GM21825 (cell line): Measurements from ENCODE around the gene ATP11A.
"Not testable (repeated sequence)": the region's sequence is repeated elsewhere in the genome, so short reads cannot be mapped to it uniquely, and the experiment has no call there.

ENCODE experiments used
- ATAC-seq: cut with Tn5 transposase; IDR thresholded peaks from one replicate; pipeline ENCODE4 v1.9.1; 2021; ENCODE audit warnings: mild to moderate bottlenecking, moderate library complexity; ENCODE audit not compliant: unreplicated experiment

ATP11A gene

GRCh38 chr13:112669881-112670499 lies 19.8 kb upstream of the ATP11A start:
- ATAC-seq, result peak; percentile 70

- no peak for ATAC-seq
Observed at GRCh38 chr13:112670864-112671263, 19.0 kb upstream of the ATP11A start.

GRCh38 chr13:112671359-112671758 lies 18.5 kb upstream of the ATP11A start:
- no peak for ATAC-seq

GRCh38 chr13:112672651-112673284 lies 17.1 kb upstream of the ATP11A start:
- no peak for ATAC-seq

GRCh38 chr13:112674412-112675365 lies 15.1 kb upstream of the ATP11A start:
- no peak for ATAC-seq

- ATAC-seq, result no peak
Observed at GRCh38 chr13:112675366-112675756, 14.5 kb upstream of the ATP11A start.

- ATAC-seq, result not testable (repeated sequence)
Observed at GRCh38 chr13:112677421-112677962, 12.3 kb upstream of the ATP11A start.

- no peak for ATAC-seq
Observed at GRCh38 chr13:112679381-112679780, 10.5 kb upstream of the ATP11A start.

GRCh38 chr13:112679932-112680677 lies 9.7 kb upstream of the ATP11A start:
- no peak for ATAC-seq

- no peak for ATAC-seq
Observed at GRCh38 chr13:112680741-112681360, 9.0 kb upstream of the ATP11A start.

GRCh38 chr13:112683581-112683980 lies 6.3 kb upstream of the ATP11A start:
- ATAC-seq, result no peak

- ATAC-seq, result no peak
Observed at GRCh38 chr13:112684071-112684845, 5.6 kb upstream of the ATP11A start.

- not testable (repeated sequence) for ATAC-seq
Observed at GRCh38 chr13:112685189-112685805, 4.5 kb upstream of the ATP11A start.

GRCh38 chr13:112685896-112686295 lies 3.9 kb upstream of the ATP11A start:
- no peak for ATAC-seq

GRCh38 chr13:112686364-112686763 lies 3.5 kb upstream of the ATP11A start:
- ATAC-seq, result no peak

GRCh38 chr13:112686987-112687386 lies 2.9 kb upstream of the ATP11A start:
- ATAC-seq, result no peak

- ATAC-seq, result no peak
Observed at GRCh38 chr13:112687836-112688559, 1.8 kb upstream of the ATP11A start.

GRCh38 chr13:112688560-112689302 lies 1.1 kb upstream of the ATP11A start:
- no peak for ATAC-seq
